ENCODE measurements around the gene MTHFD1L. TPM values are rescaled to one million over a fixed set of nuclear protein-coding genes. Genes with fewer than 3 reads are reported as not detected.

The MTHFD1L gene
- total and polyA plus RNA-seq, 2 of the 8 experiments (the other 6 are each of a cell fraction or from before 2014, with no cell fraction given) = 29.2 to 105 TPM

DNA sequence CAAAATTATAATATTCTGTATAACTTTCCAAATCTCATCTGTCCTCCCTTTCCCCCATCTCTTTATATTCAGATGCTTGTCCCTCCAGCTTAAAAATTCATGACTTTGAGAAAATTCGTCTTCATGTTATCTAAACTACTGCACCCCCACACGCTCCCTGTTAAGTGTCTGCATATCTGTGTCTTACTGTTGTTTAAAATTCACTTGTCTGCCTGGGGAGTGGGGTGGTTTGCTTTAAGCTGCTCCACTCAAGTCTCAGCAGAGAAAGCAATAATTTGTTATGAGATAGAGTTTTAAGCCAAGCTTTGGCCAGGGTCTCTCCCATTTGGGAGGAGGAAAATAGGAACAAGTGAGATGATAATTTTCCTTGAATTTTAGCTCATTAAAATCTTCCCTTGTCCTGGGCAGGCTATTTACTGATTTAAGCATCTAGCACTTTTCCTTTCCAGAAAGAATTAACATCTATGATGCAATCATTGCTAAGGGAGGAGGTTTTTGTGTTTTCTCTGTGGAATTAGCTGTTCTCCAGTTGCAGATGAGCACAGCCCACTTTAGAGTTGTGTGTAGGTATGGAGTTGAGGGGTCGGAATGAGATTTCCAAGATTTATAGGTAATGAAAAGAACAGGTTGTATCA is 36.8 kb downstream of the MTHFD1L start:
- TF ChIP-seq CEBPB (IDR thresholded peaks at IDR 0.05; ENCODE audit: low read depth, low read length) (peak; percentile 69), BACH1 (IDR thresholded peaks at IDR 0.05; ENCODE audit: low read length) (no peak)
- Histone ChIP-seq H4K5ac (ENCODE audit: insufficient read length, low read depth, low read length) (no peak overlapping the region), H4K91ac (replicated peaks; ENCODE audit: insufficient read length, low read length) (no peak overlapping the region), H3K36me3 (ENCODE audit: control insufficient read depth in 2 of 4, insufficient read depth in 4 of 4, low read length in 3 of 4) (peaks cover 4 to 26% (median 16%) of the 10 kb centered on the region in 4 experiments; a peak in 5 of 8 replicates), H2BK15ac (ENCODE audit: low read length) (no peak overlapping the region), H3K4me1 (replicated peaks in 1 of 4; ENCODE audit: control insufficient read depth in 3 of 4, insufficient read depth in 4 of 4, low read length in 3 of 4) (no peaks in the 10 kb centered on the region), H3K27me3 (replicated peaks in 1 of 4; ENCODE audit: control insufficient read depth in 3 of 4, extremely low read depth in 1 of 4, insufficient read depth in 3 of 4, low read length in 3 of 4) (no peaks in the 10 kb centered on the region), H3K4me3 (ENCODE audit: extremely low read depth in 1 of 4, insufficient read depth in 2 of 4, low read depth in 3 of 4, low read length in 4 of 4) (no peak overlapping the region), H3K9ac (replicated peaks in 1 of 4; ENCODE audit: extremely low read depth in 1 of 4, low read depth in 3 of 4, low read length in 3 of 4) (no peak overlapping the region), H3K9me3 (ENCODE audit: insufficient read depth in 2 of 2, low read depth in 1 of 2, low read length in 1 of 2) (no peaks in the 10 kb centered on the region), H3K23ac (ENCODE audit: insufficient read length) (no peak overlapping the region), H4K8ac (ENCODE audit: extremely low read depth, insufficient read depth, low read length) (no peak overlapping the region), H2BK20ac (ENCODE audit: low read length) (no peak overlapping the region), H2AFZ (ENCODE audit: low read length) (no peak overlapping the region), H3K4ac (replicated peaks; ENCODE audit: insufficient read length, low read depth, low read length) (no peak overlapping the region), H2BK120ac (replicated peaks; ENCODE audit: low read depth, low read length) (no peak overlapping the region), H3K14ac (ENCODE audit: insufficient read length) (no peak overlapping the region), H2BK5ac (ENCODE audit: low read depth, low read length) (no peak overlapping the region), H3K56ac (replicated peaks; ENCODE audit: insufficient read length, low read depth, low read length) (no peak overlapping the region), H3K18ac (ENCODE audit: extremely low read depth, low read length) (no peak overlapping the region), H3K27ac (ENCODE audit: low read depth, low read length) (no peak overlapping the region), H2AK5ac (ENCODE audit: low read depth, low read length) (no peak overlapping the region), H3K23me2 (ENCODE audit: low read depth, low read length) (no peaks in the 10 kb centered on the region), H4K20me1 (replicated peaks in 1 of 2; ENCODE audit: control insufficient read depth in 1 of 2, insufficient read depth in 2 of 2, low read length in 2 of 2) (no peaks in the 10 kb centered on the region), H3K79me1 (ENCODE audit: low read depth, low read length) (peaks cover 2% of the 10 kb centered on the region), H2BK12ac (ENCODE audit: low read depth, low read length) (no peak overlapping the region), H3K4me2 (ENCODE audit: insufficient read depth in 1 of 2, low read depth in 2 of 2, low read length in 2 of 2) (no peak overlapping the region), H3K79me2 (ENCODE audit: control insufficient read depth in 1 of 2, insufficient read depth in 2 of 2, low read length in 2 of 2) (no peaks in the 10 kb centered on the region)
- DNase-seq (ENCODE audit: low read depth in 1 of 2, low spot score in 2 of 2) (no peak), FAIRE-seq (no peak)
- ChIA-PET POLR2A (ENCODE audit: partially characterized antibody) (interaction anchor here (1.1 to 1.6 kb wide), 2 partner anchors 9 to 27 kb away, joined by 3 read pairs; no protein-coding TSS in a partner anchor), CTCF (ENCODE audit: partially characterized antibody) (interaction anchor here (0.9 to 6.4 kb wide), 5 partner anchors 11 to 432 kb away, joined by 3 to 100 read pairs (median 4); no protein-coding TSS in a partner anchor)
- WGBS, 2 experiments (ENCODE audit: extremely low coverage in 1 of 2, insufficient coverage in 1 of 2, insufficient read length in 1 of 2, insufficient replicate concordance in 2 of 2, low coverage in 1 of 2, low lambda C conversion rate in 2 of 2, missing lambda C conversion rate in 1 of 2) = 82% methylated on average over 3 of the region's 3 CpGs; no CpG with 5 or more reads in 1 of the 2 experiments

All from H1 (cell line).